OCI-LY7 (cell line): ENCODE measurements around the gene NR5A2. TPM values are rescaled to one million over a fixed set of nuclear protein-coding genes. Genes with fewer than 3 reads are reported as not detected.

Experiments
- BruUV-seq: library from RNA; stranded (reverse); fragments of 400-500 nt; replicated peaks from 2 replicates; lab custom pipeline; 2021; lab: Mats Ljungman, UMichigan
- CTCF ChIA-PET: fragments of 300-600 bp; sonication (Branson Sonifier 250); formaldehyde crosslinking; loops from one replicate; lab custom pipeline; 2022; ENCODE audit warnings: antibody characterized with exemption; ENCODE audit not compliant: unreplicated experiment; lab: Charles Lee
- POLR2A ChIA-PET: fragments of 300-600 bp; sonication (Branson Sonifier 250); formaldehyde crosslinking; loops from one replicate; lab custom pipeline; 2022; ENCODE audit warnings: antibody characterized with exemption; lab: Charles Lee
- DNase-seq: peaks from one replicate; pipeline ENCODE4 v3.0.0-alpha.2; 2015; ENCODE audit warnings: low spot score
- H2AFZ ChIP-seq: fragments of 200-600 bp; sonication (generic), shearing (Covaris generic); 2 replicates; pipeline ENCODE4 v1.6.1; 2014; ENCODE audit warnings: mild to moderate bottlenecking, antibody characterized with exemption, low read length, moderate library complexity
- H3K27ac ChIP-seq: fragments of 200-600 bp; sonication (generic); 2 replicates; pipeline ENCODE4 v1.5.1; 2014; ENCODE audit warnings: mixed run types, low read depth, mild to moderate bottlenecking, moderate library complexity, low read length, inconsistent platforms; ENCODE audit not compliant: poor library complexity, severe bottlenecking
- H3K36me3 ChIP-seq: fragments of 200-600 bp; sonication (generic); 2 replicates; pipeline ENCODE4 v1.6.1; 2014; ENCODE audit warnings: mild to moderate bottlenecking, antibody characterized with exemption, low read length, moderate library complexity, mixed read lengths; ENCODE audit not compliant: insufficient read depth
- H3K4me1 ChIP-seq: fragments of 200-600 bp; sonication (generic); 2 replicates; pipeline ENCODE4 v1.5.1; 2014; ENCODE audit warnings: mild to moderate bottlenecking, low read length; ENCODE audit not compliant: insufficient read depth, poor library complexity, severe bottlenecking
- H3K4me2 ChIP-seq: fragments of 200-600 bp; sonication (generic); 2 replicates; pipeline ENCODE4 v1.6.1; 2014; ENCODE audit warnings: mild to moderate bottlenecking, low read length
- H3K4me3 ChIP-seq: fragments of 200-600 bp; sonication (generic); 2 replicates; pipeline ENCODE4 v1.5.1; 2014; ENCODE audit warnings: mild to moderate bottlenecking, low read depth, low read length; ENCODE audit not compliant: poor library complexity, severe bottlenecking
- H3K79me2 ChIP-seq: fragments of 200-600 bp; sonication (generic); 2 replicates; pipeline ENCODE4 v1.6.1; 2016; ENCODE audit warnings: low read depth, mild to moderate bottlenecking, low read length, moderate library complexity, mixed read lengths; ENCODE audit not compliant: insufficient read depth
- H3K9me2 ChIP-seq: fragments of 200-600 bp; sonication (generic); 2 replicates; pipeline ENCODE4 v1.6.1; 2016; ENCODE audit warnings: mild to moderate bottlenecking, low read length, mixed read lengths; ENCODE audit not compliant: insufficient read depth
- H3K9me3 ChIP-seq: fragments of 200-600 bp; sonication (generic); 2 replicates; pipeline ENCODE4 v1.6.1; 2014; ENCODE audit warnings: mild to moderate bottlenecking, mixed run types, low read length, mixed read lengths
- H4K20me1 ChIP-seq: fragments of 200-600 bp; sonication (generic); 2 replicates; pipeline ENCODE4 v1.6.1; 2014; ENCODE audit warnings: mild to moderate bottlenecking, antibody characterized with exemption, low read length, moderate library complexity, mixed read lengths; ENCODE audit not compliant: insufficient read depth
- CTCF ChIP-seq: fragments of 200-600 bp; sonication (generic); conservative IDR thresholded peaks from 2 replicates; pipeline ENCODE4 v1.5.1; 2014; ENCODE audit warnings: mild to moderate bottlenecking, antibody characterized with exemption, low read length, moderate library complexity, mixed read lengths
- EZH2phosphoT487 ChIP-seq: fragments of 200-600 bp; sonication (generic); IDR thresholded peaks from 2 replicates; pipeline ENCODE4 v1.6.1; 2018; ENCODE audit warnings: low read depth, borderline replicate concordance, mild to moderate bottlenecking, mixed run types, antibody characterized with exemption, low read length, moderate library complexity, mixed read lengths
- intact Hi-C: fragments of 100-400 bp; cut with micrococcal nuclease; formaldehyde crosslinking; loops from one replicate; pipeline ENCODE4 v1.10.0; 2022; ENCODE audit not compliant: unreplicated experiment
- total RNA-seq, 2 experiments: library from RNA; depleted of rRNA in 1 of 2; stranded (reverse); fragments of >200 nt in 1 of 2; shearing (Covaris generic) in 1 of 2; gene quantifications; 2 replicates each; pipeline ENCODE4 v1.2.3, GENCODE V29; 2014 to 2022

The NR5A2 gene
- total RNA-seq, 2 experiments from 2014 or later, result 2.3 to 3.9 TPM

GRCh38 chr1:199979071-199979470, 48.4 kb upstream of the NR5A2 start:
- no TSS peak for BruUV-seq
- Histone ChIP-seq H3K36me3 (no peaks in the 10 kb centered on the region), H2AFZ (peak overlapping the region; percentile 81; the same call in 1 of the 2 replicates), H3K27ac (peak overlapping the region; percentile 98), H4K20me1 (no peaks in the 10 kb centered on the region), H3K4me1 (peaks cover 65% of the 10 kb centered on the region), H3K9me2 (no peaks in the 10 kb centered on the region), H3K9me3 (no peaks in the 10 kb centered on the region), H3K4me3 (peak overlapping the region; percentile 49), H3K79me2 (no peaks in the 10 kb centered on the region), H3K4me2 (peak overlapping the region; percentile 72)
- intact Hi-C loops, result loop anchor here (1.0 to 10.0 kb wide), 6 partner anchors 24 to 1304 kb away; no protein-coding TSS in a partner anchor
- DNase-seq, result peak; percentile 81
- TF ChIP-seq EZH2phosphoT487 (no peak), CTCF (no peak)
- ChIA-PET CTCF (no interaction called here), POLR2A (interaction anchor here (0.7 to 5.1 kb wide), 14 partner anchors 13 to 323 kb away, joined by 3 to 52 read pairs (median 3); partner anchors contain the start of gene NR5A2)

GRCh38 chr1:199981584-199981983, 45.9 kb upstream of the NR5A2 start:
- H3K9me3 ChIP-seq, result no peaks in the 10 kb centered on the region
- no peak for DNase-seq
- peaks cover 53% of the 10 kb centered on the region for H3K4me1 ChIP-seq
- ChIA-PET POLR2A (interaction anchor here (0.6 to 3.2 kb wide), 8 partner anchors 15 to 116 kb away, joined by 3 to 15 read pairs (median 3); partner anchors contain the start of gene NR5A2), CTCF (no interaction called here)
- no peak overlapping the region for H3K27ac ChIP-seq
- no peaks in the 10 kb centered on the region for H3K36me3 ChIP-seq
- intact Hi-C loops, result no loop called here
- H4K20me1 ChIP-seq, result no peaks in the 10 kb centered on the region
- H3K9me2 ChIP-seq, result no peaks in the 10 kb centered on the region
- H2AFZ ChIP-seq, result peak overlapping the region; percentile 48; the same call in 1 of the 2 replicates
- TF ChIP-seq CTCF (no peak), EZH2phosphoT487 (no peak)
- no peaks in the 10 kb centered on the region for H3K79me2 ChIP-seq
- no TSS peak for BruUV-seq
- no peak overlapping the region for H3K4me2 ChIP-seq
- H3K4me3 ChIP-seq, result no peak overlapping the region

GRCh38 chr1:199982606-199983005, 44.9 kb upstream of the NR5A2 start:
- POLR2A ChIA-PET, result interaction anchor here (0.5 to 3.2 kb wide), 4 partner anchors 9 to 54 kb away, joined by 3 to 15 read pairs (median 4); partner anchors contain the start of gene NR5A2
- no peak overlapping the region for H3K27ac ChIP-seq
- CTCF ChIA-PET, result interaction anchor here (1.4 kb wide), 1 partner anchor 19 kb away, joined by 3 read pairs; no protein-coding TSS in a partner anchor

More at GRCh38 chr1:199982606-199983005, 44.9 kb upstream of the NR5A2 start:
- peak overlapping the region; percentile 37; the same call in 1 of the 2 replicates for H2AFZ ChIP-seq
- DNase-seq, result no peak
- no peaks in the 10 kb centered on the region for H3K9me2 ChIP-seq
- no peak overlapping the region for H3K4me3 ChIP-seq
- BruUV-seq, result no TSS peak
- H3K4me1 ChIP-seq, result peaks cover 43% of the 10 kb centered on the region
- intact Hi-C loops, result no loop called here
- no peaks in the 10 kb centered on the region for H4K20me1 ChIP-seq
- H3K79me2 ChIP-seq, result no peaks in the 10 kb centered on the region
- no peaks in the 10 kb centered on the region for H3K36me3 ChIP-seq
- no peak overlapping the region for H3K4me2 ChIP-seq
- no peaks in the 10 kb centered on the region for H3K9me3 ChIP-seq
- TF ChIP-seq EZH2phosphoT487 (no peak), CTCF (no peak)
